ENCODE results near the gene DDI1. TPM values are rescaled to one million over a fixed set of nuclear protein-coding genes. Genes with fewer than 3 reads are reported as not detected.
A peak's percentile ranks its signal among the peaks of the same experiment; 100 is the strongest.

Gene DDI1
- total RNA-seq, 2 donors from 2014 or later: not detected

DNA sequence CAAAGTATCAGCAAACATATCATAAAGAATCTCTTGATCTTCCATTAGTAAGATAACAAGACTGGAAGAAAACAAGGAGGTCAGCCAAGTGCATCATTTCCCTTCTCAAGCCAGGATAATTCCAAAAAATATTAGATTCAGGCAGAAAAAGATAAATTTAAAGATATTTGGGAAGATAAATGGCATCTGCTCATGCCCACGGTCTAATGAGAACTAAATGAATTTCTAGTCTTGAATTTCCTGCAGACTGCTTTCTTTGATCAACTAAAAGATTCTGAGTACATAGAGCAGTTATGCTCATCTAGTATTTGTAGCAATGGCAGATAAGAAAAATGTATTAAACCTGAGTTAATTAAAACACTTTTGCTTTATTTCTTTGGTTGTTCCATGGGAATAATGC is 31.1 kb downstream of the DDI1 start:
- intact Hi-C loops (cut with DNase I): no loop called here
- DNase-seq: no peak
- Histone ChIP-seq H3K27ac (no peak overlapping the region), H3K27me3 (no peaks in the 10 kb centered on the region), H3K9me3 (no peaks in the 10 kb centered on the region), H3K4me1 (no peaks in the 10 kb centered on the region), H3K4me3 (no peak overlapping the region), H3K36me3 (replicated peaks in 1 of 2; ENCODE audit: insufficient read depth in 1 of 2, low read depth in 2 of 2) (no peaks in the 10 kb centered on the region)
- TF ChIP-seq, protein P1, sequence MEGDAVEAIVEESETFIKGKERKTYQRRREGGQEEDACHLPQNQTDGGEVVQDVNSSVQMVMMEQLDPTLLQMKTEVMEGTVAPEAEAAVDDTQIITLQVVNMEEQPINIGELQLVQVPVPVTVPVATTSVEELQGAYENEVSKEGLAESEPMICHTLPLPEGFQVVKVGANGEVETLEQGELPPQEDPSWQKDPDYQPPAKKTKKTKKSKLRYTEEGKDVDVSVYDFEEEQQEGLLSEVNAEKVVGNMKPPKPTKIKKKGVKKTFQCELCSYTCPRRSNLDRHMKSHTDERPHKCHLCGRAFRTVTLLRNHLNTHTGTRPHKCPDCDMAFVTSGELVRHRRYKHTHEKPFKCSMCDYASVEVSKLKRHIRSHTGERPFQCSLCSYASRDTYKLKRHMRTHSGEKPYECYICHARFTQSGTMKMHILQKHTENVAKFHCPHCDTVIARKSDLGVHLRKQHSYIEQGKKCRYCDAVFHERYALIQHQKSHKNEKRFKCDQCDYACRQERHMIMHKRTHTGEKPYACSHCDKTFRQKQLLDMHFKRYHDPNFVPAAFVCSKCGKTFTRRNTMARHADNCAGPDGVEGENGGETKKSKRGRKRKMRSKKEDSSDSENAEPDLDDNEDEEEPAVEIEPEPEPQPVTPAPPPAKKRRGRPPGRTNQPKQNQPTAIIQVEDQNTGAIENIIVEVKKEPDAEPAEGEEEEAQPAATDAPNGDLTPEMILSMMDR (IDR thresholded peaks at IDR 0.05): no peak
- no peak for TF ChIP-seq POLR2A (IDR thresholded peaks at IDR 0.05)
- 59 to 62% methylated on average over 1 of the region's 1 CpG for WGBS, 2 donors
- ATAC-seq: no peak

DNA sequence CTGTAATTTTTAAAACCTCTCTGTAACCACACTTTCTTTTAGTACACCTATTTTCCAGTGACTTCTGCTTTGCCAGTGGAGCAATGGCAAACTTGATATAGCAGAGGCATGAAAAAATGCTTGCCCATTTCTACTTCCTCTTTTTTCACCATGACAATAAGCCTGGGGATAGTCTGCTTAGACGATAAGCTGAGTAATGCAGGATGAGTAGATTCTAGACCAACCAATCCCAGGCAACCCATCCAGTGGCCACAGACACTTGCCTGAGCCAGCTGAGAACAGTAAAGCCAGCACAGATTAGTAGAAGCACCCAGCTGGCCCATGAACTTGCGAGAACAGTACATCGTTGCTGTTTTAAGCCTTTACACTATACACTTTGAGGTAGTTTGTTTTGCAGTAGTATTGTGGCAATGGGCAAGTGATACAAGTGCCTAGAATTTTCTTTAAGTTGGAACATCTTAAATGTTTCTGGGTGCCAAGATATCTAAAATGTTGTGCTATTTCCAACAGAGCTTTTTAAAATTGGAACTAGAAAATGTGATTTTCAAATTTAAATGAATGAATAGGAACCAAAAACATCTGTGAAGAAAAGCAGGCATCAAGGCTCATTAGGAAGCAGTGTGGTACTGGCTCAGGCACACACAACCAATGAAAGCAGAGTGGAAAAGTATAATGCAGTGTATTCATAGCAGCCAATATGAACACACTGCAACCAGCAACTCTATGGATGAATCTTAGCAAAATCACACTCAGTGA is 37.7 kb downstream of the DDI1 start:
- Histone ChIP-seq H3K36me3 (replicated peaks in 1 of 2; ENCODE audit: insufficient read depth in 1 of 2, low read depth in 2 of 2) (no peaks in the 10 kb centered on the region), H3K27me3 (no peaks in the 10 kb centered on the region), H3K4me1 (no peaks in the 10 kb centered on the region), H3K4me3 (no peak overlapping the region), H3K27ac (no peak overlapping the region), H3K9me3 (no peaks in the 10 kb centered on the region)
- peak in 1 of 4 donors; percentile 6 for DNase-seq
- WGBS, 2 donors: 64 to 71% methylated on average over 3 of the region's 3 CpGs
- ATAC-seq: no peak
- intact Hi-C loops (cut with DNase I): no loop called here
- TF ChIP-seq, protein P1 (IDR thresholded peaks at IDR 0.05): no peak
- TF ChIP-seq POLR2A (IDR thresholded peaks at IDR 0.05): no peak

DNA sequence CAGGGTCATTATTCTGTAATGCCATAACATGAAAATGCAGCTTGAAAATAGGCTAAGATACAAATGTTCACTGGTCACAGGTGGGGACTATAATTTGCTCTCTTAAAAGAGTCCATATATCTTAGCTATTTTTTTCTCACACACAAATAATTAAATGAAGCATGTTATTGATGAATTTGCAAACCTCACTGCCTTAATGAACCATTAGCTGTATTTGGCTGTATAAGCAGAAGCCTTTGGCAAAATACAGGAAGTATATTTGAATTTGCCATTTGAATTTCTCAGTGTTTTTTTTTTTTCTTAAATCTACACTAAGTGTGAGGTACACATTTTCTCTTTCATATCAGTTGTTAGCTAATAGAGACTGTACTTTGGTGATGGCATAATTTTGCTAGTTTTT is 38.7 kb downstream of the DDI1 start:
- no peaks in the 10 kb centered on the region for H3K9me3 ChIP-seq

DNA sequence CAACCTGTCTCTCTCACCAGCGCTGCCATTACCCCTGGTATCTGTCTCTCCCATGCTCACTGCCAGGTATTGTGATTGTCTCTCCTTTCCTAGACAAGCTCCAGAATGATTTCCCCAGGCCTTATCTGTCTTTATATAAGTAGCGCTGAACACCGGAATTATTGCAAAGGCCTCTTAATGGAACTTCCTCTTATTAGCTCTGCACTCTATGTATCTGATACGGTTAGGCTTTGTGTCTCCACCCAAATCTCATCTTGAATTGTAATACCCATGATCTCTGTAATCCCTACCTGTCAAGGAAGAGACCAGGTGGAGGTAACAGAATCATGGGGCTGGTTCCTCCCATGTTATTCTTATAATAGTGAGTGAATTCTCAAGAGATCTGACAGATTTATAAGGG is 39.3 kb downstream of the DDI1 start:
- no peak for ATAC-seq
- H3K9me3 ChIP-seq: no peaks in the 10 kb centered on the region
- 80 to 87% methylated on average over 4 of the region's 4 CpGs for WGBS, 2 donors
- no peak overlapping the region for H3K27ac ChIP-seq
- H3K27me3 ChIP-seq: no peaks in the 10 kb centered on the region
- H3K4me1 ChIP-seq: no peaks in the 10 kb centered on the region
- H3K36me3 ChIP-seq (replicated peaks in 1 of 2; ENCODE audit: insufficient read depth in 1 of 2, low read depth in 2 of 2): no peaks in the 10 kb centered on the region
- DNase-seq: no peak
- no peak overlapping the region for H3K4me3 ChIP-seq
- TF ChIP-seq, protein P1 (IDR thresholded peaks at IDR 0.05): no peak
- TF ChIP-seq POLR2A (IDR thresholded peaks at IDR 0.05): no peak
- intact Hi-C loops (cut with DNase I): no loop called here

More for the DNA sequence above, 38.7 kb downstream of the DDI1 start:
- Histone ChIP-seq H3K27me3 (no peaks in the 10 kb centered on the region), H3K27ac (no peak overlapping the region), H3K4me3 (no peak overlapping the region), H3K36me3 (replicated peaks in 1 of 2; ENCODE audit: insufficient read depth in 1 of 2, low read depth in 2 of 2) (no peaks in the 10 kb centered on the region), H3K4me1 (no peaks in the 10 kb centered on the region)
- no peak for DNase-seq
- TF ChIP-seq POLR2A (IDR thresholded peaks at IDR 0.05): no peak
- TF ChIP-seq, protein P1 (IDR thresholded peaks at IDR 0.05): no peak
- intact Hi-C loops (cut with DNase I): no loop called here
- ATAC-seq: no peak

DNA sequence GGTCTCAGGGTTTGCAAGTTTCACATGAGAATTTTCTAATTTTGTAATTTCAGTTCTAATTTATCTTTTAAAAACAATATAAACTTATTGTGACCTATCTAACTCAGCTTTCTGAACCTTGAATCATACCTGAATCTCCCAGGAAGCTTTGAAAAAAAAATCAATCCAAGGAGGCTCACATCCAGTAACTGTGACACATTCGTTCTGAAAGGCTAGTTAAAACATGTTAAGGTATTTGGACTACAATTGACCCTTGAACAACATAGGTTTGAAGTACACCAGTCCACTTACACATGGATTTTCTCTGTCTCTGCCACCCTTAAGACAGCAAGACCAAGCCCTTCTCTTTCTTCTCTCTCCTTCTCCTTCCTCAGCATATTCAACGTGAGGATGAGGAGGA is 40.0 kb downstream of the DDI1 start:
- no peak for TF ChIP-seq POLR2A (IDR thresholded peaks at IDR 0.05)
- 50 to 65% methylated on average over 2 of the region's 2 CpGs for WGBS, 2 donors
- no peaks in the 10 kb centered on the region for H3K9me3 ChIP-seq

More for the DNA sequence above, 40.0 kb downstream of the DDI1 start:
- H3K4me1 ChIP-seq: no peaks in the 10 kb centered on the region
- H3K27ac ChIP-seq: no peak overlapping the region
- DNase-seq (no peak), ATAC-seq (no peak)
- H3K27me3 ChIP-seq: no peaks in the 10 kb centered on the region
- no peaks in the 10 kb centered on the region for H3K36me3 ChIP-seq (replicated peaks in 1 of 2; ENCODE audit: insufficient read depth in 1 of 2, low read depth in 2 of 2)
- no peak overlapping the region for H3K4me3 ChIP-seq
- intact Hi-C loops (cut with DNase I): no loop called here
